ENCODE results near the gene FAF2. TPM values are rescaled to one million over a fixed set of nuclear protein-coding genes. Genes with fewer than 3 reads are reported as not detected.
A peak's percentile ranks its signal among the peaks of the same experiment; 100 is the strongest.

Gene FAF2
- total and polyA plus RNA-seq, 2 donors, result 17.7 to 22.4 TPM

DNA sequence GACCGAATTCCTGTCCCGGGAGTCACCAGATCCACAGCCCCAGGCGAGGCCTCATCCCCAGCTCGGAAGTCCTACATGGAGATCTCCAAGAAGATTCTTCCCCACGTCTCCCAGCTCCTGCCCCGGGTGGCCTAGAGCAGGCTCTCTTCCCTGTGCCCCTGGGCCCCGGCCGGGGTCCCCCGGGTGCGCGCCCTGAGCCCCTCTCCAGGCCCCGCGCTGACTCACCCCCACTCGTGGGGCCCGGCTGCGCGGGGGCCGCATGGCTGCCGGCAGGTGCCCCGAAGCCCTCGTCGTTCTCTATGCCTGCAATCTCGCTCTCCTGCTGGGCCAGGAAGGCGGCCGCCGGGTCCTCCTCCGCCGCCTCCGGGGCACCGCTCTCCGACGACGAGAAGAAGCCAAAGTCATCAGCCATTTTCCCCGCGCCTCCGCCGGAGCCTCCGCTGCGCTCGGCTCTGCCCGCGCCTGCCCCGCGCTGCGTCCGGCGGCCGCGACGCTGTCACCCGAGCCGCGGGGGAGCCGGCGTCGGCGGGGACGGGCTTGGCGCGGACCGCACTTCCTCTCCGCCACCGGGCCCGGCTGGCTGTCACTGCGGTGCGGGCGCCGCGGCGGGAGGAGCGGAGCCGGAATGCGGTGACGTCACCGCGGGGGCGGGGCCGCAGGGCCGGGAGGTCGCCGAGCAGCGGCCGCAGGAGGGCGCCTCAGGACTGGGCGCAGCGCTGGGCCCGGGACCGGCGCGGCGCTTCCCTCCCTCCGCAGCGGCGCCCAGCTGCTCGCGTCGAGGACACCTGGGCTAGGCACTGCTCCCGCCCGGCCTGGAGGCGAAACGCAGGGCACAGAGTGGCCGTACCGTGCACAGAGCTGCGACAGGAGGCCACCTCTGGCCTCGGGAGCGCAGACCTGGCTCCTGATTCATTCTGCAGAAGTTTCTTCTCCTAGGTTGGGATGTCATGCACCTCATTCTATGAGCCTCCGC lies 31.9 kb upstream of the FAF2 start, which contains the start of gene CLTB:
TSS of gene CLTB (minus strand) at position 588 of the 973 bp plus-strand sequence. CDS start at position 412, 176 bp downstream.
- peak; percentile 30 to 95 (median 84) for DNase-seq (ENCODE audit: low read depth in 6 of 9, low spot score in 9 of 9)
- Histone ChIP-seq H3K27me3 (ENCODE audit: control insufficient read depth in 2 of 2, insufficient read depth in 1 of 2, low read length in 1 of 2) (no peaks in the 10 kb centered on the region), H3K36me3 (ENCODE audit: control insufficient read depth in 2 of 2, insufficient read depth in 2 of 2, low read length in 1 of 2) (no peaks in the 10 kb centered on the region), H3K27ac (ENCODE audit: low read depth in 1 of 2, low read length in 1 of 2) (peak within 1 kb of the TSS; percentile 55 to 82), H3K4me1 (ENCODE audit: control insufficient read depth in 2 of 2, insufficient read depth in 2 of 2, low read length in 2 of 2) (peaks cover 12 to 22% of the 10 kb centered on the region in 2 donors), H3K9me3 (ENCODE audit: control insufficient read depth in 2 of 2, insufficient read depth in 1 of 2, low read length in 1 of 2) (no peaks in the 10 kb centered on the region), H3K4me3 (ENCODE audit: low read length in 2 of 2) (peak within 1 kb of the TSS; percentile 56 to 65)
- 4% methylated on average over 107 of the region's 107 CpGs for WGBS

DNA sequence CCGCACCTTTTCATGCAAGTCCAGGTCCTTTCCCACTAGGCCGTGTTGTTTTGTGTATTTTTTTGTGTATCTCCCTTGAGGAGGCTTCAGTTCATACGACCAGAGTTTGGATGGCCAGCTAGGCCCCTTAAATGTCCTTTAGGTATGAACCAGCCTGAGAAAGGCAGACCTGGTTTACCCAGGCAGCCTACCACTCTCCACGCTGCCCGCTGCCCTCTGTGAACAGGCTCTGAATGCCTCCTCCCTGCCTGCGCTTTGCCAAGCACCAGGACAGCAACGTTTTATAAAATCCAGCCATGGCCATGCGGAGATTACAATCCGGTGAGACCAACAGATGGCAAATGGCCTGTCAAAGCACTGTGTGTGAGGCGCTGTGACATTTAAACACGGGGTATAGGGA lies 31.2 kb upstream of the FAF2 start:
- Histone ChIP-seq H3K4me1 (ENCODE audit: control insufficient read depth in 2 of 2, insufficient read depth in 2 of 2, low read length in 2 of 2) (peaks cover 12 to 22% of the 10 kb centered on the region in 2 donors), H3K4me3 (ENCODE audit: low read length in 2 of 2) (peak overlapping the region in 1 of 2 donors; percentile 29), H3K27me3 (ENCODE audit: control insufficient read depth in 2 of 2, insufficient read depth in 1 of 2, low read length in 1 of 2) (no peaks in the 10 kb centered on the region), H3K36me3 (ENCODE audit: control insufficient read depth in 2 of 2, insufficient read depth in 2 of 2, low read length in 1 of 2) (no peaks in the 10 kb centered on the region), H3K9me3 (ENCODE audit: control insufficient read depth in 2 of 2, insufficient read depth in 1 of 2, low read length in 1 of 2) (no peaks in the 10 kb centered on the region), H3K27ac (ENCODE audit: low read depth in 1 of 2, low read length in 1 of 2) (no peak overlapping the region)
- WGBS, result 92% methylated on average over 11 of the region's 11 CpGs
- no peak for DNase-seq (ENCODE audit: low read depth in 6 of 9, low spot score in 9 of 9)

DNA sequence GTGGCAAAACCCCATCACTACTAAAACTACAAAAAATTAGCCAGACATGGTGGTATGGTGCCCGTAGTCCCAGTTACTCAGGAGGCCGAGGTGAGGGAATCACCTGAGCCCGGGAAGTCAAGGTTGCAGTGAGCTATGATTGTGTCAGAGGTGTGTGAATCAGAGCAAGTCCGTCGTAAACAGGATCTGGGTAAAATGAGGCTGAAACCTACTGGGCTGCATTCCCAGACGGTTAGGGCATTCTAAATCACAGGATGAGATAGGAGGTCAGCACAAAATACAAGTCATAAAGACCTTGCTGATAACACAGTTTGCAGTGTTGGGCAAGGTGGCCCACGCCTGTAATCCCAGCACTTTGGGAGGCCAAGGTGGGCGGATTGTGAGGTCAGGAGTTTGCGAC lies 29.9 kb upstream of the FAF2 start:
- Histone ChIP-seq H3K36me3 (ENCODE audit: control insufficient read depth in 2 of 2, insufficient read depth in 2 of 2, low read length in 1 of 2) (no peaks in the 10 kb centered on the region), H3K9me3 (ENCODE audit: control insufficient read depth in 2 of 2, insufficient read depth in 1 of 2, low read length in 1 of 2) (no peaks in the 10 kb centered on the region), H3K27ac (ENCODE audit: low read depth in 1 of 2, low read length in 1 of 2) (no peak overlapping the region), H3K4me1 (ENCODE audit: control insufficient read depth in 2 of 2, insufficient read depth in 2 of 2, low read length in 2 of 2) (peaks cover 12 to 20% of the 10 kb centered on the region in 2 donors), H3K27me3 (ENCODE audit: control insufficient read depth in 2 of 2, insufficient read depth in 1 of 2, low read length in 1 of 2) (no peaks in the 10 kb centered on the region), H3K4me3 (ENCODE audit: low read length in 2 of 2) (no peak overlapping the region)
- 96% methylated on average over 9 of the region's 9 CpGs for WGBS
- DNase-seq (ENCODE audit: low read depth in 6 of 9, low spot score in 9 of 9), result no peak

DNA sequence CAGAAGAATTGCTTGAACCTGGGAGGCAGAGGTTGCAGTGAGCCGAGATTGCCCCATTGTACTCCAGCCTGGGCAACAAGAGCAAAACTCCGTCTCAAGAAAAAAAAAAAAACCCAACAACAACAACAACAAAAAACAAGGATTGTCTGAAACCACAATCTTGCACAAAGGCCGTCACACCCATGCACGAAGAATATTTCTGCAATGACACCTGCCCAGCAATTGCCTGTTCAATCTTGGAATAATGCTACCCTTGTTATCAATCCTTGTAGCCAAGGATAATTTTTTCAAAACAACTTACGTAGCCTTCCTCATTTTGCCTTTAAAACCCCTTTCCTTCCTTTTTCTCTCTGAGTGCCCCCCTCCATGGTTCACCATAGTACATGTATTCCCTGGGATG lies 28.1 kb upstream of the FAF2 start:
- no peak overlapping the region for H3K4me3 ChIP-seq (ENCODE audit: low read length in 2 of 2)
- no peaks in the 10 kb centered on the region for H3K27me3 ChIP-seq (ENCODE audit: control insufficient read depth in 2 of 2, insufficient read depth in 1 of 2, low read length in 1 of 2)
- peaks cover 10 to 16% of the 10 kb centered on the region in 2 donors for H3K4me1 ChIP-seq (ENCODE audit: control insufficient read depth in 2 of 2, insufficient read depth in 2 of 2, low read length in 2 of 2)
- 96% methylated on average over 5 of the region's 5 CpGs for WGBS
- no peaks in the 10 kb centered on the region for H3K36me3 ChIP-seq (ENCODE audit: control insufficient read depth in 2 of 2, insufficient read depth in 2 of 2, low read length in 1 of 2)
- H3K9me3 ChIP-seq (ENCODE audit: control insufficient read depth in 2 of 2, insufficient read depth in 1 of 2, low read length in 1 of 2), result no peaks in the 10 kb centered on the region
- H3K27ac ChIP-seq (ENCODE audit: low read depth in 1 of 2, low read length in 1 of 2), result no peak overlapping the region
- no peak for DNase-seq (ENCODE audit: low read depth in 6 of 9, low spot score in 9 of 9)

DNA sequence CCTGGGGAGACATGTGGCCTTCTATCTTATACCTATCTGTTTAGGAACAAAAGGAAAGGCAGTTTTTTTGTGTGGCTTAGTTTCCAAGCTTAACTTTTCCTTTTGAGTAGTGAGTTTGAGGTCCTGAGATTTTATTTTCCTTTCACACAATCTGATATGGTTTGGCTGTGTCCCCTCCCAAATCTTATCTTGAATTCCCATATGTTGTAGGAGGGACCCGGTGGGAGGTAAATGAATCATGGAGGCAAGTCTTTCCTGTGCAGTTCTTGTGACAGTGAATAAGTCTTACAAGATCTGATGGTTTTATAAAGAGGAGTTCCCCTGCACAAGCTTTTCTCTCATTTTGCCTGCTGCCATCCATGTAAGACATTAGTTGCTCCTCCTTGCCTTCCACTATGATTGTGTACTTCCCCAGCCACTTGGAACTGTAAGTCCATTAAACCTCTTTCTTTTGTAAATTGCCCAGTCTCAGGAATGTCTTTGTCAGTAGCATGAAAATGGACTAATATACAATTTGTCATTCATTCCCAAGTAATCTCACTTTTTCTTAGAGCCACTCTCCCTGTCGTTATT lies 27.1 kb upstream of the FAF2 start:
- Histone ChIP-seq H3K4me1 (ENCODE audit: control insufficient read depth in 2 of 2, insufficient read depth in 2 of 2, low read length in 2 of 2) (peaks cover 4 to 8% of the 10 kb centered on the region in 2 donors), H3K27ac (ENCODE audit: low read depth in 1 of 2, low read length in 1 of 2) (no peak overlapping the region), H3K27me3 (ENCODE audit: control insufficient read depth in 2 of 2, insufficient read depth in 1 of 2, low read length in 1 of 2) (no peaks in the 10 kb centered on the region), H3K4me3 (ENCODE audit: low read length in 2 of 2) (no peak overlapping the region), H3K9me3 (ENCODE audit: control insufficient read depth in 2 of 2, insufficient read depth in 1 of 2, low read length in 1 of 2) (peaks cover 0 to 5% of the 10 kb centered on the region in 2 donors), H3K36me3 (ENCODE audit: control insufficient read depth in 2 of 2, insufficient read depth in 2 of 2, low read length in 1 of 2) (no peaks in the 10 kb centered on the region)
- no peak for DNase-seq (ENCODE audit: low read depth in 6 of 9, low spot score in 9 of 9)
- 69% methylated on average over 2 of the region's 2 CpGs for WGBS

DNA sequence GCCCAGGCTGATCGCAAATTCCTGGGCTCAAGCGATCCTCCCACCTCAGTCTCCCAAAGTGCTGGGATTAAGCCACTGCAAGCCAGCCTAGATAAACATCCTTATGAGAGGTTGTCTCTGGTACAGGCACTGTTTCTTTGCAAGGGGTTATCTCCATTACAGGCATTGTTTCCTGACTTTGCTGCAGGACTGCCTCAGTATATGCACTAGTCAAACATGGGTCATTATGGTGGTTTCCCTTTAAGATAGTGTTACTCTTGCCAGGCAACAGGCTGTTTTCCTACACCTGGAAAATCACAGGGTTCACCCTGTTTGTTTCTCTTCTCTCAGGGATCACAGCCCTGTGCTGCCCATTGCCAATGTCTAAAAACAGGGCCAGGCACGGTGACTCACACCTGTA lies 24.0 kb upstream of the FAF2 start:
- Histone ChIP-seq H3K4me1 (ENCODE audit: control insufficient read depth in 2 of 2, insufficient read depth in 2 of 2, low read length in 2 of 2) (no peaks in the 10 kb centered on the region), H3K9me3 (ENCODE audit: control insufficient read depth in 2 of 2, insufficient read depth in 1 of 2, low read length in 1 of 2) (peaks cover 0 to 5% of the 10 kb centered on the region in 2 donors), H3K4me3 (ENCODE audit: low read length in 2 of 2) (no peak overlapping the region), H3K27me3 (ENCODE audit: control insufficient read depth in 2 of 2, insufficient read depth in 1 of 2, low read length in 1 of 2) (no peaks in the 10 kb centered on the region), H3K27ac (ENCODE audit: low read depth in 1 of 2, low read length in 1 of 2) (no peak overlapping the region), H3K36me3 (ENCODE audit: control insufficient read depth in 2 of 2, insufficient read depth in 2 of 2, low read length in 1 of 2) (no peaks in the 10 kb centered on the region)
- no peak for DNase-seq (ENCODE audit: low read depth in 6 of 9, low spot score in 9 of 9)
- 96% methylated on average over 3 of the region's 3 CpGs for WGBS

DNA sequence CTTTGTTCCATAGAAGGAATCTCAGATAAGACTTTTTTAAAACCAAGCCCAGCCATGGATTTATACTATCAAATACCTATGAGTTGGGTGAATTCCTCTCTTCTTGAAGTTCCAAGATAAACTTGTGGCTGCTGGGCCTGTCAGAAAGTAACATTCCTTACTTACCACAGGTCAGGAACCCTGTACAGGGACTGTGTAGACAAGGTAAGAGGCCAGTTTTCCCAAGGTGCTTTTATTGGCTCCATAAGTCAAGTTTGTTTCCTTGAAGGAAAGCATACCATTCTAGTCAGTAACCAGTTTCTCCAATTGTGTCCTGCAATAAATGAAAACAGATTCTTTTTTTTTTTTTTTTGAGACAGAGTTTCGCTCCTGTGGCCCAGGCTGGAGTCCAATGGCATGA lies 23.0 kb upstream of the FAF2 start:
- Histone ChIP-seq H3K27me3 (ENCODE audit: control insufficient read depth in 2 of 2, insufficient read depth in 1 of 2, low read length in 1 of 2) (no peaks in the 10 kb centered on the region), H3K27ac (ENCODE audit: low read depth in 1 of 2, low read length in 1 of 2) (no peak overlapping the region), H3K4me3 (ENCODE audit: low read length in 2 of 2) (no peak overlapping the region), H3K36me3 (ENCODE audit: control insufficient read depth in 2 of 2, insufficient read depth in 2 of 2, low read length in 1 of 2) (no peaks in the 10 kb centered on the region), H3K9me3 (ENCODE audit: control insufficient read depth in 2 of 2, insufficient read depth in 1 of 2, low read length in 1 of 2) (peaks cover 0 to 5% of the 10 kb centered on the region in 2 donors), H3K4me1 (ENCODE audit: control insufficient read depth in 2 of 2, insufficient read depth in 2 of 2, low read length in 2 of 2) (peaks cover 0 to 4% of the 10 kb centered on the region in 2 donors)
- no peak for DNase-seq (ENCODE audit: low read depth in 6 of 9, low spot score in 9 of 9)
- 100% methylated on average over 1 of the region's 1 CpG for WGBS

DNA sequence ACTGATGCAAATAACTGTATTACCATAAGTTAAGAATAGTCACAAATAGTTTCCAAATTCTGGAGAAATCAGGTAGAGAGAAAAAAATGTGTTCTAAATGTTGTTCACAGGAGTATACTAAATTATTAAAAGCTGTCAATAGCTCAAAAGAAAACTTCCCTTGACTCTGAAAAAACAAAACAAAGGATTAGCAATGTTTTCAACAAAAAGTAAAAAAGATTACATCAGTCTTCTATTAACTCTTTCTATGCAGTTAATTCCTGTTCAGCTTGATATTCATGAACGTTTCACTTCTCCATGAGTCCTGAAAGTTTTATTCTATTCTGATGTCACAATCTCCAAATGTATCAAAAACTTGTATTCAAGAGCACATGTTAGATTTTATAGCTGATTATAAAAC lies 22.4 kb upstream of the FAF2 start:
- Histone ChIP-seq H3K4me3 (ENCODE audit: low read length in 2 of 2) (no peak overlapping the region), H3K36me3 (ENCODE audit: control insufficient read depth in 2 of 2, insufficient read depth in 2 of 2, low read length in 1 of 2) (no peaks in the 10 kb centered on the region), H3K4me1 (ENCODE audit: control insufficient read depth in 2 of 2, insufficient read depth in 2 of 2, low read length in 2 of 2) (peaks cover 0 to 10% of the 10 kb centered on the region in 2 donors), H3K9me3 (ENCODE audit: control insufficient read depth in 2 of 2, insufficient read depth in 1 of 2, low read length in 1 of 2) (peaks cover 0 to 5% of the 10 kb centered on the region in 2 donors), H3K27ac (ENCODE audit: low read depth in 1 of 2, low read length in 1 of 2) (no peak overlapping the region), H3K27me3 (ENCODE audit: control insufficient read depth in 2 of 2, insufficient read depth in 1 of 2, low read length in 1 of 2) (no peaks in the 10 kb centered on the region)
- DNase-seq (ENCODE audit: low read depth in 6 of 9, low spot score in 9 of 9), result no peak
- 98% methylated on average over 1 of the region's 1 CpG for WGBS

DNA sequence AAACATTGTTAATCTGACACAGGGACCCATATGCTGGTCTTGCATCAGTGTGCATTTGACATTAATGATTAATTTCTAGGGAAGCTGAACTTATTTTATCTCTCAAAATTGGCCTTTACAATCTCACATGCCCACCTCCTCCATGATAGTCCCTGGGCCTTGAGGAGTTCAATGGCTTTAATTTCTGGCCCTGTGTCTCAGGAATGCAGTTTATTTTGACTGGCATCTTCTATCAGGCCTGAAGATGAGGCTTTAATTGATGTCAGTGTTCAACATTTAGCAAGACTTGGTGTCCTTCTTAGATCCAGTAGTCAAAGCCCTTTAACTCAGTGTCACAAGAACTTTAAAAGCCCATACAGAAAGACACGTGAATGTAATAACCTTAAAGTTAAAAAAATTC lies 21.3 kb upstream of the FAF2 start:
- WGBS, result 97% methylated on average over 1 of the region's 1 CpG
- H3K36me3 ChIP-seq (ENCODE audit: control insufficient read depth in 2 of 2, insufficient read depth in 2 of 2, low read length in 1 of 2), result no peaks in the 10 kb centered on the region
- DNase-seq (ENCODE audit: low read depth in 6 of 9, low spot score in 9 of 9), result no peak
- H3K4me3 ChIP-seq (ENCODE audit: low read length in 2 of 2), result no peak overlapping the region
- H3K9me3 ChIP-seq (ENCODE audit: control insufficient read depth in 2 of 2, insufficient read depth in 1 of 2, low read length in 1 of 2), result peaks cover 0 to 5% of the 10 kb centered on the region in 2 donors
- H3K4me1 ChIP-seq (ENCODE audit: control insufficient read depth in 2 of 2, insufficient read depth in 2 of 2, low read length in 2 of 2), result peaks cover 0 to 10% of the 10 kb centered on the region in 2 donors
- no peaks in the 10 kb centered on the region for H3K27me3 ChIP-seq (ENCODE audit: control insufficient read depth in 2 of 2, insufficient read depth in 1 of 2, low read length in 1 of 2)
- no peak overlapping the region for H3K27ac ChIP-seq (ENCODE audit: low read depth in 1 of 2, low read length in 1 of 2)
